ENCODE data around the gene SLC39A13. TPM values are rescaled to one million over a fixed set of nuclear protein-coding genes. Genes with fewer than 3 reads are reported as not detected.

The SLC39A13 gene
- total and polyA plus RNA-seq, 2 of the 13 experiments (the other 11 are each of a cell fraction or from before 2014, with no cell fraction given), result 15.3 to 30.5 TPM

- no peak for DNase-seq (ENCODE audit: low spot score)
- no peak for FAIRE-seq
- no peak overlapping the region for H3K27ac ChIP-seq (ENCODE audit: extremely low read length, insufficient read depth, low read length)
- ChIA-PET POLR2A (no interaction called here), CTCF (ENCODE audit: low intra/inter-chr PET ratio, low total read pairs) (interaction anchor here (3.0 kb wide), 1 partner anchor 35 kb away, joined by 35 read pairs; the partner anchor contains the start of gene SLC39A13)
- TF ChIP-seq ZNF451 (CRISPR knock-in tag; IDR thresholded peaks at IDR 0.05) (no peak), CCDC6 (CRISPR knock-in tag; IDR thresholded peaks at IDR 0.05) (no peak), RAD21 (CRISPR knock-in tag; IDR thresholded peaks at IDR 0.05) (no peak), PHF8 (CRISPR knock-in tag; IDR thresholded peaks at IDR 0.05) (no peak), KLF9 (CRISPR knock-in tag; IDR thresholded peaks at IDR 0.05; ENCODE audit: low read depth) (no peak), ZNF816 (CRISPR knock-in tag; IDR thresholded peaks at IDR 0.05; ENCODE audit: borderline replicate concordance) (no peak), ATF6 (CRISPR knock-in tag; conservative IDR thresholded peaks at IDR 0.05) (no peak), ZNF234 (CRISPR knock-in tag; conservative IDR thresholded peaks at IDR 0.05) (no peak), ZNF775 (CRISPR knock-in tag; IDR thresholded peaks at IDR 0.05; ENCODE audit: borderline replicate concordance) (no peak), ZNF180 (CRISPR knock-in tag; IDR thresholded peaks at IDR 0.05; ENCODE audit: borderline replicate concordance, low read depth) (no peak), ZNF282 (IDR thresholded peaks at IDR 0.05; ENCODE audit: partially characterized antibody) (no peak), ESRRA (CRISPR knock-in tag; IDR thresholded peaks at IDR 0.05; ENCODE audit: low read depth) (no peak), DDIT3 (CRISPR knock-in tag; IDR thresholded peaks at IDR 0.05) (no peak)
- H3K4me3 ChIP-seq (replicated peaks in 1 of 3; ENCODE audit: insufficient read depth in 1 of 3, low read depth in 2 of 3, low read length in 3 of 3), result no peak overlapping the region
- H4K20me1 ChIP-seq (ENCODE audit: insufficient read depth, low read length), result no peaks in the 10 kb centered on the region
- 23% methylated on average over 7 of the region's 7 CpGs for WGBS (ENCODE audit: low lambda C conversion rate)
- no peak for ATAC-seq
- no peaks in the 10 kb centered on the region for H3K9me3 ChIP-seq (ENCODE audit: low read length)
- no peak overlapping the region for H3K4me2 ChIP-seq (ENCODE audit: low read depth, low read length)
- intact Hi-C loops (cut with micrococcal nuclease; ENCODE audit: unreplicated experiment), result loop anchor here (5.0 kb wide), 1 partner anchor 480 kb away; no protein-coding TSS in a partner anchor
- H3K36me3 ChIP-seq (replicated peaks in 1 of 2; ENCODE audit: control insufficient read depth in 1 of 2, insufficient read depth in 2 of 2, low read length in 2 of 2), result no peaks in the 10 kb centered on the region
- peaks cover 2% of the 10 kb centered on the region in 2 experiments; a peak in 1 of 5 replicates for H3K27me3 ChIP-seq (ENCODE audit: control insufficient read depth in 1 of 2, insufficient read depth in 2 of 2, low read length in 2 of 2)
- no TSS peak for BruUV-seq (replicated peaks)
- H3K79me2 ChIP-seq (ENCODE audit: insufficient read depth, low read length), result no peaks in the 10 kb centered on the region
- peaks cover 8% of the 10 kb centered on the region; the same call in 1 of the 2 replicates for H3K4me1 ChIP-seq (ENCODE audit: insufficient read depth, low read length)
- in situ Hi-C loops (cut with HindIII; ENCODE audit: extremely low pct_ligation_motif_present, low pct_unique_long_range_greater_than_20kb), result loop anchor here (5.0 to 10.0 kb wide), 2 partner anchors 35 to 82 kb away; partner anchors contain the start of gene SLC39A13
- no peak overlapping the region for H2AFZ ChIP-seq (ENCODE audit: low read length)
- no peak overlapping the region for H3K9ac ChIP-seq (ENCODE audit: insufficient read depth, low read depth, low read length)
These were observed 36.0 kb upstream of the SLC39A13 start for GRCh38 chr11:47372422-47372821.
